HepG2 (cell line): Measurements from ENCODE around the gene PYGB. TPM values are rescaled to one million over a fixed set of nuclear protein-coding genes. Genes with fewer than 3 reads are reported as not detected.
A peak's percentile ranks its signal among the peaks of the same experiment; 100 is the strongest.

Source experiments
- ATAC-seq: fragments of 200-7000 bp; cut with Tn5 transposase; 3 replicates; pipeline ENCODE4 v1.9.1; 2020; ENCODE audit warnings: mild to moderate bottlenecking, moderate library complexity
- BruUV-seq: library from RNA; stranded (reverse); fragments of 400-500 nt; replicated peaks from 2 replicates; lab custom pipeline; 2021; lab: Mats Ljungman, UMichigan
- CTCF ChIA-PET: fragments of 300-600 bp; formaldehyde crosslinking; extraction: SDS; loops from one replicate; lab custom pipeline; 2021; ENCODE audit warnings: low total read pairs, inconsistent platforms, low intra/inter-chr PET ratio; lab: Yijun Ruan, JAX
- POLR2A ChIA-PET: fragments of 350-600 bp; sonication (Branson Sonifier 250); formaldehyde crosslinking; loops from one replicate; lab custom pipeline; 2020; ENCODE audit warnings: antibody characterized with exemption, inconsistent platforms; lab: Yijun Ruan, JAX
- DNase-seq: peaks from one replicate; pipeline ENCODE4 v3.0.0-alpha.2; 2015; ENCODE audit warnings: low spot score
- FAIRE-seq: peaks from 3 replicates; lab custom pipeline; 2011; peaks lifted over from hg19 to GRCh38; lab: Jason Lieb, UNC
- H2AFZ ChIP-seq: one replicate; pipeline ENCODE4 v1.6.1; 2011; ENCODE audit warnings: low read length, inconsistent platforms
- H3K27ac ChIP-seq: fragments of 300-600 bp; 3 replicates; pipeline ENCODE4 v1.8.0; 2011; ENCODE audit warnings: mixed run types, mild to moderate bottlenecking, mixed read lengths, low read length, inconsistent platforms; ENCODE audit not compliant: insufficient read depth; ENCODE audit errors: extremely low read length
- H3K27me3 ChIP-seq, 2 experiments: fragments of 200-600 bp in 1 of 2; 2 replicates in 1 of 2; 3 replicates in 1 of 2; pipeline versions ENCODE4 v1.6.0 to v1.8.0; 2011; ENCODE audit warnings: low read length in 2 of 2, mild to moderate bottlenecking in 2 of 2, moderate library complexity in 2 of 2, inconsistent platforms in 1 of 2; ENCODE audit not compliant: insufficient read depth in 2 of 2, control insufficient read depth in 1 of 2
- H3K36me3 ChIP-seq, 2 experiments: fragments of 200-600 bp in 1 of 2; replicated peaks in 1 of 2; 2 replicates in 1 of 2; 3 replicates in 1 of 2; pipeline versions ENCODE4 v1.5.1 to v1.8.0; 2011; ENCODE audit warnings: low read length in 2 of 2, inconsistent platforms in 1 of 2; ENCODE audit not compliant: insufficient read depth in 2 of 2, control insufficient read depth in 1 of 2
- H3K4me1 ChIP-seq: 2 replicates; pipeline ENCODE4 v1.5.1; 2012; ENCODE audit warnings: low read length, inconsistent platforms; ENCODE audit not compliant: insufficient read depth
- H3K4me2 ChIP-seq: 2 replicates; pipeline ENCODE4 v1.6.0; 2011; ENCODE audit warnings: low read depth, low read length, inconsistent platforms
- H3K4me3 ChIP-seq, 3 experiments: fragments of 200-600 bp in 1 of 3; sonication (generic), shearing (Covaris generic) in 1 of 3; replicated peaks in 1 of 3; 2 replicates each; pipeline ENCODE4 v1.5.1; 2011 to 2016; ENCODE audit warnings: low read length in 3 of 3, inconsistent platforms in 2 of 3, low read depth in 2 of 3, mild to moderate bottlenecking in 2 of 3, control low read depth in 1 of 3, mixed read lengths in 1 of 3; ENCODE audit not compliant: insufficient read depth in 1 of 3
- H3K79me2 ChIP-seq: one replicate; pipeline ENCODE4 v1.6.1; 2011; ENCODE audit warnings: low read length, inconsistent platforms; ENCODE audit not compliant: insufficient read depth
- H3K9ac ChIP-seq: 2 replicates; pipeline ENCODE4 v1.6.0; 2011; ENCODE audit warnings: mild to moderate bottlenecking, low read depth, low read length, inconsistent platforms; ENCODE audit not compliant: insufficient read depth
- H3K9me3 ChIP-seq: 2 replicates; pipeline ENCODE4 v1.5.1; 2012; ENCODE audit warnings: mild to moderate bottlenecking, low read length
- H4K20me1 ChIP-seq: 2 replicates; pipeline ENCODE4 v1.6.0; 2011; ENCODE audit warnings: inconsistent platforms, mild to moderate bottlenecking, low read length, moderate library complexity; ENCODE audit not compliant: insufficient read depth
- BATF2 ChIP-seq: sonication (generic); formaldehyde crosslinking; IDR thresholded peaks from 2 replicates; pipeline ENCODE4 v1.8.0; 2022; ENCODE audit warnings: mild to moderate bottlenecking, missing genetic modification reagents, moderate library complexity
- ZNF770 ChIP-seq: sonication (generic); formaldehyde crosslinking; IDR thresholded peaks from 2 replicates; pipeline ENCODE4 v1.5.0; 2020; ENCODE audit warnings: mild to moderate bottlenecking, missing genetic modification reagents
- WGBS: methylation state at CpG from one replicate; pipeline ENCODE4 v1.1.6; 2017; ENCODE audit warnings: low lambda C conversion rate; 5-methylcytosine and 5-hydroxymethylcytosine counted together
- in situ Hi-C: cut with HindIII; loops from 2 replicates; pipeline ENCODE4 v1.10.0; 2017; ENCODE audit warnings: low pct_unique_long_range_greater_than_20kb; ENCODE audit not compliant: extremely low pct_ligation_motif_present
- intact Hi-C: fragments of 100-400 bp; cut with micrococcal nuclease; formaldehyde crosslinking; loops from one replicate; pipeline ENCODE4 v1.10.0; 2022; ENCODE audit not compliant: unreplicated experiment
- polyA plus RNA-seq, 8 experiments: library from polyadenylated mRNA; depleted of rRNA in 3 of 8; stranded (reverse) in 7 of 8; unstranded in 1 of 8; fragments of >200 nt; fragmentation: Illumina TruSeq in 4 of 8; extraction: Trizol in 4 of 8; gene quantifications; 2 replicates each; pipeline versions ENCODE4 v1.2.1 to v1.2.3, GENCODE V29; 2011 to 2016; ENCODE audit warnings: low read depth in 4 of 8, missing spikeins in 1 of 8, mixed read lengths in 1 of 8; ENCODE audit not compliant: insufficient read depth in 1 of 8
- total RNA-seq, 5 experiments: library from RNA; depleted of rRNA; stranded (reverse); fragments of >200 nt; fragmentation: Illumina TruSeq; extraction: Trizol; gene quantifications; 2 replicates each; pipeline ENCODE4 v1.2.3, GENCODE V29; 2016; ENCODE audit warnings: low read depth in 1 of 5
- TF ChIP-seq, protein P1 (sequence below): sonication (generic); formaldehyde crosslinking; IDR thresholded peaks from 2 replicates; pipeline ENCODE4 v1.5.0; 2020; ENCODE audit warnings: missing genetic modification reagents

PYGB gene
- total and polyA plus RNA-seq, 2 of the 13 experiments (the other 11 are each of a cell fraction or from before 2014, with no cell fraction given): 24.2 to 86.3 TPM

DNA sequence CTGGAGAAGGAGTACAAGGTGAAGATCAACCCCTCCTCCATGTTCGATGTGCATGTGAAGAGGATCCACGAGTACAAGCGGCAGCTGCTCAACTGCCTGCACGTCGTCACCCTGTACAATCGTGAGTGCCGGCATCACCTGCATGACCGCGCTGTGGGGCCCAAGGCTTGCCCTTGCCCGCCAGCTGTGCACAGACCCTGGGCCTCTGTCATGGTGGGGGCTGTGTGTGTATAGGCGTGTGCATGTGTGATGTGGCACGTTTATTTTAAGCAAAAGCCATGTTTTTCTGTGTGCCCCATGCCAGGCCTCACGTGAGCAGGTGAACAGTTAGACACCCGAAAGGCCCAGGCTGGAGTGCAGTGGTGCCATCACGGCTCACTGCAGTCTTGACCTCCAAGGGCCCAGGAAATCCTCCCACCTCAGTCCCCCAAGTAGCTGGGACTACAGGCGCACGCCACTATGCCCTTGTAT is 36.3 kb downstream of the PYGB start:
- H3K27ac ChIP-seq: no peak overlapping the region
- H3K79me2 ChIP-seq: no peaks in the 10 kb centered on the region
- H3K4me3 ChIP-seq: no peak overlapping the region
- ChIA-PET CTCF (no interaction called here), POLR2A (no interaction called here)
- in situ Hi-C loops: no loop called here
- 99% methylated on average over 17 of the region's 17 CpGs for WGBS
- ATAC-seq (no peak), DNase-seq (no peak), FAIRE-seq (no peak)
- intact Hi-C loops: no loop called here
- no peak overlapping the region for H2AFZ ChIP-seq
- BruUV-seq: no TSS peak
- H3K9me3 ChIP-seq: no peaks in the 10 kb centered on the region
- peaks cover 60 to 96% of the 10 kb centered on the region in 2 experiments for H3K36me3 ChIP-seq
- TF ChIP-seq BATF2: no peak
- no peak for TF ChIP-seq ZNF770 (CRISPR knock-in tag)
- TF ChIP-seq, protein P1, sequence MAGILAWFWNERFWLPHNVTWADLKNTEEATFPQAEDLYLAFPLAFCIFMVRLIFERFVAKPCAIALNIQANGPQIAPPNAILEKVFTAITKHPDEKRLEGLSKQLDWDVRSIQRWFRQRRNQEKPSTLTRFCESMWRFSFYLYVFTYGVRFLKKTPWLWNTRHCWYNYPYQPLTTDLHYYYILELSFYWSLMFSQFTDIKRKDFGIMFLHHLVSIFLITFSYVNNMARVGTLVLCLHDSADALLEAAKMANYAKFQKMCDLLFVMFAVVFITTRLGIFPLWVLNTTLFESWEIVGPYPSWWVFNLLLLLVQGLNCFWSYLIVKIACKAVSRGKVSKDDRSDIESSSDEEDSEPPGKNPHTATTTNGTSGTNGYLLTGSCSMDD (CRISPR knock-in tag): 0 out of 2 replicates have a peak, but pooled peaks have one; percentile 18
- H3K4me2 ChIP-seq: no peak overlapping the region
- no peaks in the 10 kb centered on the region for H4K20me1 ChIP-seq
- no peak overlapping the region for H3K9ac ChIP-seq
- H3K27me3 ChIP-seq: no peaks in the 10 kb centered on the region
- no peaks in the 10 kb centered on the region for H3K4me1 ChIP-seq
